ENCODE measurements around the gene LMNTD2.
A peak's percentile ranks its signal among the peaks of the same experiment; 100 is the strongest.

Gene LMNTD2

DNA sequence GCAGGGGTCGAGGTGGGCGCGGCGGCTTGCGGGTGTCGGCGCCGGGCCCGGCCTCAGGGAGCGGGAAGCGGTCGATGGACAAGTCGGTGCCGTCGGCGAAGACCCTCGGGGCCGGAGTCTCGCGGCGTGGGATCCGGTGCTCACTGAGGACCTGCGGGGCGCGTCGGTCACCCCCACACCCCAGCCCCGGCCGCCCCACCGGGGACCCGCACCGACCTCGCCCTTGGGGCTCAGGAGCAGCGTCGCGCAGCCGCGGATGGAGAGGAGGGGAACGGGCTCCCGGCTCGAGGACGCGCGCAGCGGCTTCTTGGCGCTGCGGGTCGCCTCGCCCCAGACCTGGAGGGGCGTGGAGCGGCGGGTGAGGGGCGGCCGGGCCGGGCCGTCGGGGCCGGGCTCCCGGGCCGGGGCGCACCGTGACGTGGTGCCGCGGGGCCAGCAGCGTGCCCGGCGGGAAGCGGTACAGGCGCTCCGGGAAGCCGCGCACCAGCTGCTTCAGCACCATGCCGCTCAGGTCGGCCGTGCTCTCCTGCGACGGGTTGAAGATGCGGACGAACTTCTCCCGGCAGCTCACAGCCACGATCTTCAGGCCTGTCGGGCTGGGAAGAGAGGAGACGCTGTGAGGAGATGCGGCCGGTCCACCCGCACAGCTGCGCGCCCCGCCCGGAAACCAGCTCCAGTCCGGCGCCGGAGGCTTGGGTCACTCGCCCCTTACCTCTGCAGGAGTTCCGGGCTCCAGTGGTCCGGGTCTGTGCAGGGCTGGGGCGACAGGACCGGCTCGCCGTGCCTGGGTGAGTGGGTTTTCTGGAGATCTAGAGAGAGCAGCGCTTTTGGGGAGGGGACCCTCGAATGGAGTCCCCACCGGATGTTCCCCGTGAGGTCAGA is 4.5 kb downstream of the LMNTD2 start:
- DNase-seq (ENCODE audit: low read depth): no peak
- no peak overlapping the region for H3K4me3 ChIP-seq (ENCODE audit: low read depth, low read length)
- no peak for TF ChIP-seq CTCF (IDR thresholded peaks at IDR 0.05; ENCODE audit: insufficient read depth, low read depth, low read length, missing control alignments)

DNA sequence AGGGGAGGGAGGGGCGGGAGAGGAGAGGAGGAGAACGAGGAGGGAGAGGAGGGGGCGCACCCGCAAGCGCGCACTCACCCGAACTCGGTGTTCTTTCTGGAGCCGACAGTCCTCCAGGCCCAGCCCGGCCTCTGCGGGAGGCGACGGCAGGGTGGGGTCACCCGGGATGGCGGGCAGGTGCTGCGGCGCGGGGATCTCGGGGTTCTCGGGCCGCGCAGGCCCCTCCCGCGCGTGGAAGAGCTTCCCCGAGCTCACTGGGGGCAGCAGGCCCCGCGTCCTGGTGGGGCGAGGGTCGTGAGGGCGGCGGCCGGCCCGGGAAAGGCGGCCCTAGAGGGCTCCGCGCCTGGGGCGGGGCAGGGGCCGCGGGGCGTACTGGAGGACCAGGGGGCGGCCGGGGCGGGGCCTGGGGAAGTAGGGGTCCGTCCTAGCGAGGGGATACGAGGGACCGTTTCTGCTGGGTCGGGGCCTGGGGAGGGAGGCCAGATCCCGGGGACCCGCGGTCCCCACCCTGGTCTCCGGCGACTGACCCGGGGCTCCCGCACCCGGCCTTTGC is 5.2 kb downstream of the LMNTD2 start:
- H3K4me3 ChIP-seq (ENCODE audit: low read depth, low read length): no peak overlapping the region; the same call in 1 of the 2 replicates
- no peak for DNase-seq (ENCODE audit: low read depth)
- TF ChIP-seq CTCF (IDR thresholded peaks at IDR 0.05; ENCODE audit: insufficient read depth, low read depth, low read length, missing control alignments): no peak

DNA sequence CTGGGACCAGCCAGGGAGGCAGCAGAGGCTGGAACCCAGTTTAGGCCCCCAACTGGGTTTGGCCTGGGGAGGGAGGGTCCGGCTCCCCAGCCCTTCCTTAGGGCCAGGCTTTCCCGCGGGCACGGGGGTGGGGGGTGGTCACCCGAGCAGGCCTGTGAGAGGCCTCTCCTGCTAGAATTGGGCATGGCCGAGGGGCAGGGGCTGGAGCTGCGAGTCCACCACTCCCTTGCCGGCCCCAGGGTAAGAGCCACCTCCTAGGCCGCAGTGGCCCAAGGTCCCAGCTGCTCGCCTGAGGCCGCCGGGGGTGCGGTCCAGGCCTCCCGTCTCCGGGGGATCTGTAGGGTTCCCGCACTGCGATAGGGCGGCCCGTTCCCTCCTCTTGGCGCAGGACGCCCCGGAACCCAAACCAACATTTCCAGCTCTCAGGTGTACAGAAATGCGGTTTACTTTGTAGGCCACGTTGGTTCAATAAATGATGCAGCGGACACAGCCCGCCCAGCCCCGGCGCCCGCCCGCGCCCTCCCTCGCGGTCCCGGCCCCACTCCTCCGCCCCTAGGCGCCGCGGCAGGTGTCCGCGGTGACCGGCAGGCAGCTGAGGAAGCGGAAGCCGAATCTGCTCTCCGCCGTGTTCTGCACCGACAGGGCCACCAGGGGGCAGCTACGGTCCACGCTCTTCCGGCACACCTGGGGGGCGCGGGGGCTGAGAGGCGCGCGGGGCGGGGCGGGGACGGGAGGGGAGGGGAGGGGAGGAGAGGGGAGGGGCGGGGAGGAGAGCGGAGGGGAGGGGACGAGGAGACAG is 5.9 kb downstream of the LMNTD2 start:
- TF ChIP-seq CTCF (IDR thresholded peaks at IDR 0.05; ENCODE audit: insufficient read depth, low read depth, low read length, missing control alignments): peak; percentile 73
- H3K4me3 ChIP-seq (ENCODE audit: low read depth, low read length): no peak overlapping the region
- DNase-seq (ENCODE audit: low read depth): peak; percentile 88

- no peak overlapping the region for H3K4me3 ChIP-seq (ENCODE audit: low read depth, low read length)
- TF ChIP-seq CTCF (IDR thresholded peaks at IDR 0.05; ENCODE audit: insufficient read depth, low read depth, low read length, missing control alignments): no peak
- no peak for DNase-seq (ENCODE audit: low read depth)
These were observed 6.6 kb downstream of the LMNTD2 start for GRCh38 chr11:553988-554340.

DNA sequence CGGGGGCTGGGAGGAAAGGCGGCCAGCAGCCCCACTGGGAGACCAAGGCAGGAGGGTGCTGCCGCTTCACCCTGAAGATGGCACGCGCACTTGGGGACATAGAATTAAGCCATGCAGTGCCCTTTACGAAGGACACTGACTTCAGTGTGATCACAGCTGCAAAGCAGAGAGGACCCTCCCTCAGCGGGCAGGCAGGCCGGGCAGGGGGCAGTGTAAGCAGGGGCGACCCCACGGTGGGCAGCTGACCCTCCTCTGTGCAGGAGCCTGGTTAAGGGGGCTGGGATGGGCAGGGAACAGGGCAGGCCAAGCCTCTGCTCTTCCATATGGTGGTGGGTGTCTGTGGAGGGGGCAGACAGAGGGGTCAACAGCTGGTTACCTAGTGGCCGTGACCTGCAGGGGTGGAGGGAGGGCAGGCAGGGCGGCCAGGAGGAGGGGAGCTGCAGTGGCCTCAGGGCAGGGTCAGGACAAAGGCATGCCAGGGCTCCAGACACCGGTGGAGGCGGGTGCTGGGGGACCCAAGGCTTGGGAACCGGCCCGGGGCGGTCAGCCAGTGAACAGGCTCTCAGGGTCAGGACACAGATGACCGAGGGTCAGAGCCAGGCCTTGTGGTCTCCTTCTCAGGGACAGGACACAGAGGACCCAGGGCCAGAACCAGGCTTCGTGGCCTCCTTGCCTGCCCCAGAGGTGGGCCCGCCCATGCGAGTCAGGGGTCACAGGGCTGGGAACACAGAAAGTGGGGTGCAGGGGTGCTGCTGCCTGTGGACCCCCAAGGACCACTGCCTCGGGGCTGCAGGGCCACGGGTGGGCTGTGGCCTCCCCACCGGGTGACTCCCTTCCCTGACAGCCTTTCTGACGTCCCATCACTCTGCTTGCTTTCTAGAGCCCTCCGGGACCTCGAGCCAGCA is 7.2 kb downstream of the LMNTD2 start:
- no peak for DNase-seq (ENCODE audit: low read depth)
- no peak for TF ChIP-seq CTCF (IDR thresholded peaks at IDR 0.05; ENCODE audit: insufficient read depth, low read depth, low read length, missing control alignments)
- H3K4me3 ChIP-seq (ENCODE audit: low read depth, low read length): no peak overlapping the region

- TF ChIP-seq CTCF (IDR thresholded peaks at IDR 0.05; ENCODE audit: insufficient read depth, low read depth, low read length, missing control alignments): no peak
These were observed 8.9 kb downstream of the LMNTD2 start for GRCh38 chr11:551596-551995.

More at GRCh38 chr11:551596-551995, 8.9 kb downstream of the LMNTD2 start:
- H3K4me3 ChIP-seq (ENCODE audit: low read depth, low read length): no peak overlapping the region
- no peak for DNase-seq (ENCODE audit: low read depth)
